Osteocyte (in vitro differentiated cells): Measurements from ENCODE around the gene ABHD12B. TPM values are rescaled to one million over a fixed set of nuclear protein-coding genes. Genes with fewer than 3 reads are reported as not detected.
A peak's percentile ranks its signal among the peaks of the same experiment; 100 is the strongest.

Experiments
- DNase-seq: peaks from one replicate; pipeline ENCODE4 v3.0.0; 2021; ENCODE audit warnings: mixed read lengths; ENCODE audit not compliant: unreplicated experiment; ENCODE audit errors: extremely low spot score
- H3K27ac Mint-ChIP-seq: one replicate; pipeline ENCODE4 v1.8.0; 2021; ENCODE audit warnings: mild to moderate bottlenecking, mixed read lengths; ENCODE audit not compliant: unreplicated experiment
- H3K27me3 Mint-ChIP-seq: one replicate; pipeline ENCODE4 v1.8.0; 2021; ENCODE audit warnings: mixed read lengths; ENCODE audit not compliant: unreplicated experiment
- H3K36me3 Mint-ChIP-seq: one replicate; pipeline ENCODE4 v1.8.0; 2021; ENCODE audit warnings: mixed read lengths; ENCODE audit not compliant: unreplicated experiment
- H3K4me1 Mint-ChIP-seq: one replicate; pipeline ENCODE4 v1.8.0; 2021; ENCODE audit warnings: mixed read lengths; ENCODE audit not compliant: unreplicated experiment
- H3K4me3 Mint-ChIP-seq: one replicate; pipeline ENCODE4 v1.8.0; 2021; ENCODE audit warnings: mild to moderate bottlenecking, moderate library complexity, mixed read lengths; ENCODE audit not compliant: unreplicated experiment
- H3K9me3 Mint-ChIP-seq: one replicate; pipeline ENCODE4 v1.8.0; 2021; ENCODE audit warnings: mixed read lengths; ENCODE audit not compliant: unreplicated experiment
- CTCF ChIP-seq: fragments of 200-600 bp; sonication (generic); IDR thresholded peaks from 2 replicates; pipeline ENCODE4 v1.5.0; 2021; ENCODE audit warnings: antibody characterized with exemption, mild to moderate bottlenecking, moderate library complexity
- long read RNA-seq: library from polyadenylated mRNA; unstranded; transcript quantifications from one replicate; pipeline ENCODE4 v2.0.0, GENCODE V29; 2021
- total RNA-seq: library from RNA; stranded (reverse); gene quantifications from 2 replicates; pipeline ENCODE4 v1.2.1, GENCODE V29; 2021

ABHD12B gene
- not detected in 2 replicates for total RNA-seq
- long read RNA-seq, result 0 reads

- no peaks in the 10 kb centered on the region for H3K9me3 Mint-ChIP-seq
- H3K27ac Mint-ChIP-seq, result no peak within 1 kb of the TSS
- TF ChIP-seq CTCF, result no peak
- H3K4me1 Mint-ChIP-seq, result peaks cover 20% of the 10 kb centered on the region
- no peak for DNase-seq
- peaks cover 3% of the 10 kb centered on the region for H3K36me3 Mint-ChIP-seq
- peaks cover 55% of the 10 kb centered on the region for H3K27me3 Mint-ChIP-seq
- peak within 1 kb of the TSS; percentile 12 for H3K4me3 Mint-ChIP-seq
These were observed at the start of gene ABHD12B for GRCh38 chr14:50871914-50872732. ABHD12B (plus strand) TSS chr14:50872053; CDS start chr14:50872175, 122 bp downstream.

DNA sequence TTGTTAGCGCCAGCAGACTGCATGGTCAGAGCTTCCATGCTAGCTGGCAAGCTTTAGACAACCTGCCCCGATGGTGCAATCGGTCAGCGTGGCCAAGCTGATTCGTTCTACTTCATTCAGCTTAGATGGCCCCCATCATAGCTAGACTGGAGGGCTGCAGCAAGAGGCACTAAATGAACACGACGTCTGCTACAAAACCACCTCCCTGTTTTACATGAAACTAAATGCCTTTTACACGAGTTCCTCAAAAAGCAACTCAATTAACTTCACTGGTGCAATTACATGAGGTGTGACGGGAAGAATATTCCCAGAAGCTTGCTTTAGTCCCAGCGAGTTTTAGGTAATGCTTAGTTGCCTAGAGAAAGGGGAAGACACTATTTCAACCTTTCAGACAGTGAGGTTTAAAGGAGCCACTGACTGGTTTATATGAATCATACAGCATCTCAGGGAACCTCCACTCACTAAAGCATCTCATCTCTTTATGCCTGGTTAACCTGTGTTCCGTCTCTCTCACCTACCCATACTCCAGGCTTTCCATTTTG lies 49.3 kb upstream of the ABHD12B start:
- Mint-ChIP-seq H3K27me3 (no peaks in the 10 kb centered on the region), H3K4me3 (no peak overlapping the region), H3K27ac (no peak overlapping the region), H3K4me1 (peaks cover 20% of the 10 kb centered on the region), H3K36me3 (peaks cover 11% of the 10 kb centered on the region), H3K9me3 (no peaks in the 10 kb centered on the region)
- DNase-seq, result no peak
- no peak for TF ChIP-seq CTCF

- peaks cover 22% of the 10 kb centered on the region for H3K4me1 Mint-ChIP-seq
- TF ChIP-seq CTCF, result no peak
- no peaks in the 10 kb centered on the region for H3K9me3 Mint-ChIP-seq
- DNase-seq, result no peak
- H3K27ac Mint-ChIP-seq, result peak overlapping the region; percentile 1
- H3K27me3 Mint-ChIP-seq, result no peaks in the 10 kb centered on the region
- peaks cover 11% of the 10 kb centered on the region for H3K36me3 Mint-ChIP-seq
- H3K4me3 Mint-ChIP-seq, result no peak overlapping the region
These were observed 48.6 kb upstream of the ABHD12B start for GRCh38 chr14:50823051-50823761.

- no peaks in the 10 kb centered on the region for H3K27me3 Mint-ChIP-seq
- H3K9me3 Mint-ChIP-seq, result no peaks in the 10 kb centered on the region
- peaks cover 30% of the 10 kb centered on the region for H3K4me1 Mint-ChIP-seq
- H3K27ac Mint-ChIP-seq, result peak overlapping the region; percentile 1
- DNase-seq, result no peak
- H3K4me3 Mint-ChIP-seq, result no peak overlapping the region
- H3K36me3 Mint-ChIP-seq, result peaks cover 11% of the 10 kb centered on the region
- no peak for TF ChIP-seq CTCF
These were observed 47.9 kb upstream of the ABHD12B start for GRCh38 chr14:50823762-50824636.
